Heart right ventricle (tissue), 16 donors: ENCODE results near the gene ZFAND2A. TPM values are rescaled to one million over a fixed set of nuclear protein-coding genes. Genes with fewer than 3 reads are reported as not detected.
"Not testable (repeated sequence)": the region's sequence is repeated elsewhere in the genome, so short reads cannot be mapped to it uniquely, and the experiment has no call there.

Experiments used
- ATAC-seq, 8 donors: fragments of 200-7000 bp; cut with Tn5 transposase; one replicate each; pipeline ENCODE4 v1.9.1; 2020; ENCODE audit warnings: mild to moderate bottlenecking in 8 of 8, moderate library complexity in 8 of 8, moderate number of reproducible peaks in 1 of 8
- DNase-seq, 2 donors: peaks; one replicate each; pipeline ENCODE4 v3.0.0-alpha.2; 2020
- H3K27ac ChIP-seq, 10 donors: fragments of 200-600 bp; sonication (generic) in 2 of 10; one replicate each; pipeline versions ENCODE4 v1.5.0 to v1.8.0; 2020 to 2022; ENCODE audit warnings: mild to moderate bottlenecking in 3 of 10
- H3K27me3 ChIP-seq, 7 donors: fragments of 200-600 bp; one replicate each; pipeline ENCODE4 v1.8.0; 2021 to 2022; ENCODE audit warnings: mild to moderate bottlenecking in 2 of 7
- H3K36me3 ChIP-seq, 9 donors: fragments of 200-600 bp; sonication (generic) in 1 of 9; one replicate each; pipeline versions ENCODE4 v1.5.0 to v1.8.0; 2020 to 2022; ENCODE audit warnings: mild to moderate bottlenecking in 2 of 9
- H3K4me1 ChIP-seq, 9 donors: fragments of 200-600 bp; sonication (generic) in 1 of 9; one replicate each; pipeline versions ENCODE4 v1.5.0 to v1.8.0; 2020 to 2022; ENCODE audit warnings: mild to moderate bottlenecking in 4 of 9
- H3K4me3 ChIP-seq, 10 donors: fragments of 200-600 bp; sonication (generic) in 2 of 10; one replicate each; pipeline versions ENCODE4 v1.5.0 to v1.8.0; 2020 to 2022; ENCODE audit warnings: mild to moderate bottlenecking in 7 of 10, moderate library complexity in 2 of 10
- H3K9me3 ChIP-seq, 11 donors: fragments of 200-600 bp in 10 of 11; sonication (generic) in 2 of 11; one replicate each; pipeline versions ENCODE4 v1.5.0 to v1.8.0; 2013 to 2022; ENCODE audit warnings: mild to moderate bottlenecking in 2 of 11, control low read depth in 1 of 11, moderate library complexity in 1 of 11
- CTCF ChIP-seq, 9 donors: fragments of 200-600 bp; sonication (generic) in 2 of 9; IDR thresholded peaks; one replicate each; pipeline versions ENCODE4 v1.5.0 to v1.8.0; 2021 to 2022; ENCODE audit warnings: antibody characterized with exemption in 9 of 9, mild to moderate bottlenecking in 5 of 9, moderate library complexity in 1 of 9
- WGBS, 2 donors: extraction: QIAGEN DNeasy Blood & Tissue Kit; methylation state at CpG; one replicate each; pipeline ENCODE4 v1.1.7; 2013; ENCODE audit warnings: inconsistent platforms in 1 of 2; 5-methylcytosine and 5-hydroxymethylcytosine counted together
- intact Hi-C, 10 donors: fragments of 100-400 bp; cut with DNase I; formaldehyde crosslinking; loops; one replicate each; pipeline versions ENCODE4 v1.11.1 to v1.14.2; 2022
- polyA plus RNA-seq, 2 donors: library from polyadenylated mRNA; stranded (reverse); fragments of 200-250 nt; gene quantifications; one replicate each; pipeline ENCODE4 v1.2.3, GENCODE V29; 2013
- total RNA-seq, 10 donors: library from RNA; stranded (reverse); fragmentation: NEBNext Ultra II Directional in 3 of 10; extraction: Animal tissue kit (Norgen Biotek cat#: 25700) in 3 of 10; gene quantifications; one replicate each; pipeline versions ENCODE4 v1.2.1 to v1.2.4, GENCODE V29; 2021 to 2023
- donor health status: Arrhythmogenic right ventricular cardiomyopathy.
- donor health status: ischemic (EF 13 %, LVEDD 7.1; RV severe dilation, severe dysfunction).
- donor health status: healthy with polysubstance abuse.
- donor health status: DM: no; HTN: yes; CAD: no.
- donor health status: DM: no; HTN: no; CAD: no.
- donor health status: ischemic (EF 25% LVEDD 6.9; RV normal size, moderate dysfunction).
- donor health status: ischemic (EF 25% LVEDD 5.7; RV mildly dilated, moderate dysfunction).
- donor health status: healthy.
- donor health status: DM: yes; HTN: yes; CAD: no.
- donor health status: Ischemic cardiomyopathy.
- donor health status: ischemic (EF 35%, LVEDD 5.7; RV mildly dilated, moderate dysfunction).
- donor health status: nonischemic (EF 11% LVEDD 7.7; RV severe dilation, severe dysfunction).
- donor health status: DM: yes; HTN: yes; CAD: no.
- donor health status: PGD.
- donor health status: ischemic (EF 29% LVEDD 5.4; RV normal size, mild dysfunction).
- donor health status: nonischemic (EF 23%, LVEDD 6.1; RV moderate dilation, normal function).

The ZFAND2A gene
- total and polyA plus RNA-seq, 12 donors = 4.4 to 32.6 (median 9.4) TPM

GRCh38 chr7:1144269-1144771 lies 15.7 kb downstream of the ZFAND2A start:
- intact Hi-C loops = loop anchor here in 9 of 10 donors (2.0 to 10.0 kb wide), 3 partner anchors 57 to 150 kb away; partner anchors contain the start of gene GPER1 (in 5 of the 9)
- Histone ChIP-seq H3K27me3 (no peaks in the 10 kb centered on the region), H3K36me3 (peaks cover 0 to 6% (median 0%) of the 10 kb centered on the region in 9 donors), H3K9me3 (no peaks in the 10 kb centered on the region), H3K4me1 (peaks cover 0 to 11% (median 0%) of the 10 kb centered on the region in 9 donors), H3K27ac (peak overlapping the region in 2 of 10 donors; percentile 26 to 42), H3K4me3 (no peak overlapping the region)
- ATAC-seq (peak; percentile 82 to 97 (median 92)), DNase-seq (peak; percentile 44 to 50)
- WGBS, 2 donors = 38 to 48% methylated on average over 23 of the region's 23 CpGs
- peak in 7 of 9 donors; percentile 32 to 64 (median 52) for TF ChIP-seq CTCF (IDR thresholded peaks at IDR 0.05)

- not testable (repeated sequence) for H3K27ac ChIP-seq, ATAC-seq, H3K9me3 ChIP-seq, DNase-seq, H3K4me3 ChIP-seq, H3K27me3 ChIP-seq, H3K36me3 ChIP-seq
- intact Hi-C loops = loop anchor here in 9 of 10 donors (2.0 to 10.0 kb wide), 3 partner anchors 56 to 148 kb away; partner anchors contain the start of gene GPER1 (in 5 of the 9)
- 79 to 90% methylated on average over 5 of the region's 5 CpGs for WGBS, 2 donors
- H3K4me1 ChIP-seq = peaks cover 0 to 19% (median 6%) of the 10 kb centered on the region in 9 donors
Measured at GRCh38 chr7:1143031-1143430, 17.0 kb downstream of the ZFAND2A start.

- Histone ChIP-seq H3K9me3 (no peaks in the 10 kb centered on the region), H3K4me3 (no peak overlapping the region), H3K36me3 (no peaks in the 10 kb centered on the region), H3K27ac (no peak overlapping the region), H3K27me3 (no peaks in the 10 kb centered on the region), H3K4me1 (peaks cover 0 to 25% (median 11%) of the 10 kb centered on the region in 9 donors)
- TF ChIP-seq CTCF (IDR thresholded peaks at IDR 0.05) = no peak
- ATAC-seq (no peak), DNase-seq (no peak)
- intact Hi-C loops = loop anchor here in 9 of 10 donors (2.0 to 10.0 kb wide), 3 partner anchors 55 to 147 kb away; partner anchors contain the start of gene GPER1 (in 5 of the 9)
- 71 to 76% methylated on average over 14 of the region's 14 CpGs for WGBS, 2 donors
Measured at GRCh38 chr7:1142051-1142635, 17.9 kb downstream of the ZFAND2A start.

GRCh38 chr7:1141651-1142050 lies 18.3 kb downstream of the ZFAND2A start:
- intact Hi-C loops = loop anchor here in 9 of 10 donors (2.0 to 10.0 kb wide), 3 partner anchors 54 to 147 kb away; partner anchors contain the start of gene GPER1 (in 5 of the 9)

More at GRCh38 chr7:1141651-1142050, 18.3 kb downstream of the ZFAND2A start:
- H3K4me3 ChIP-seq = no peak overlapping the region
- no peak overlapping the region for H3K27ac ChIP-seq
- ATAC-seq (no peak), DNase-seq (no peak)
- no peaks in the 10 kb centered on the region for H3K9me3 ChIP-seq
- no peak for TF ChIP-seq CTCF (IDR thresholded peaks at IDR 0.05)
- no peaks in the 10 kb centered on the region for H3K36me3 ChIP-seq
- no peaks in the 10 kb centered on the region for H3K27me3 ChIP-seq
- 79 to 88% methylated on average over 6 of the region's 6 CpGs for WGBS, 2 donors
- peaks cover 0 to 30% (median 16%) of the 10 kb centered on the region in 9 donors for H3K4me1 ChIP-seq
